ENCODE measurements around the gene MIXL1.
"Not testable (repeated sequence)": the region's sequence is repeated elsewhere in the genome, so short reads cannot be mapped to it uniquely, and the experiment has no call there.

The MIXL1 gene

GRCh38 chr1:226216056-226216455 is 7.4 kb upstream of the MIXL1 start:
- DNase-seq, result no peak

GRCh38 chr1:226217273-226217672 is 6.2 kb upstream of the MIXL1 start:
- no peak for DNase-seq

GRCh38 chr1:226220473-226221189 is 2.8 kb upstream of the MIXL1 start:
- DNase-seq, result no peak

GRCh38 chr1:226222686-226223085 is 778 bp upstream of the MIXL1 start:
- DNase-seq, result no peak

- DNase-seq, result no peak
Observed at GRCh38 chr1:226223786-226224244, 351 bp downstream of the MIXL1 start.

GRCh38 chr1:226226601-226227000 is 3.1 kb downstream of the MIXL1 start:
- no peak for DNase-seq

- no peak for DNase-seq
Observed at GRCh38 chr1:226233293-226233692, 9.8 kb downstream of the MIXL1 start.

GRCh38 chr1:226233806-226234205 is 10.3 kb downstream of the MIXL1 start:
- DNase-seq, result no peak

- DNase-seq, result no peak
Observed at GRCh38 chr1:226236826-226237225, 13.4 kb downstream of the MIXL1 start.

- no peak for DNase-seq
Observed at GRCh38 chr1:226239421-226239820, 16.0 kb downstream of the MIXL1 start.

GRCh38 chr1:226248091-226248490 is 24.6 kb downstream of the MIXL1 start:
- no peak for DNase-seq

- no peak for DNase-seq
Observed at GRCh38 chr1:226248796-226249195, 25.3 kb downstream of the MIXL1 start.

GRCh38 chr1:226250511-226250910 is 27.0 kb downstream of the MIXL1 start:
- DNase-seq, result no peak

GRCh38 chr1:226252841-226253240 is 29.4 kb downstream of the MIXL1 start:
- DNase-seq, result not testable (repeated sequence)

GRCh38 chr1:226253933-226254332 is 30.5 kb downstream of the MIXL1 start:
- no peak for DNase-seq

GRCh38 chr1:226255380-226255779 is 31.9 kb downstream of the MIXL1 start:
- DNase-seq, result no peak

GRCh38 chr1:226261818-226262217 is 38.4 kb downstream of the MIXL1 start:
- DNase-seq, result no peak

GRCh38 chr1:226268421-226269124 is 45.1 kb downstream of the MIXL1 start:
- no peak for DNase-seq

GRCh38 chr1:226272233-226272902 is 48.9 kb downstream of the MIXL1 start:
- DNase-seq, result not testable (repeated sequence)

- no peak for DNase-seq
Observed at GRCh38 chr1:226274138-226274537, 50.7 kb downstream of the MIXL1 start.

GRCh38 chr1:226276077-226276682 is 52.7 kb downstream of the MIXL1 start:
- DNase-seq, result no peak
